RWPE2 (cell line): Measurements from ENCODE around the gene CLDN22.

Experiments used
- ATAC-seq: fragments of 200-7000 bp; cut with Tn5 transposase; 3 replicates; pipeline ENCODE4 v1.9.1; 2021; ENCODE audit warnings: low read depth
- DNase-seq: peaks from one replicate; pipeline ENCODE4 v3.0.0-alpha.2; 2020; ENCODE audit warnings: low spot score
- H3K27ac ChIP-seq: fragments of 450-650 bp; 2 replicates; pipeline ENCODE4 v1.5.1; 2017; ENCODE audit warnings: mild to moderate bottlenecking; ENCODE audit not compliant: poor library complexity, severe bottlenecking
- H3K27me3 ChIP-seq: fragments of 250-450 bp; sonication (Bioruptor Pico); 2 replicates; pipeline ENCODE4 v1.5.1; 2021; ENCODE audit warnings: mild to moderate bottlenecking, moderate library complexity; ENCODE audit not compliant: insufficient read depth, poor library complexity, severe bottlenecking
- H3K36me3 ChIP-seq: fragments of 250-450 bp; sonication (Bioruptor Pico); 2 replicates; pipeline ENCODE4 v1.5.1; 2020; ENCODE audit warnings: low read depth, mild to moderate bottlenecking, moderate library complexity
- H3K4me1 ChIP-seq: fragments of 250-450 bp; sonication (Bioruptor Pico); 2 replicates; pipeline ENCODE4 v1.5.1; 2021; ENCODE audit warnings: mild to moderate bottlenecking, moderate library complexity; ENCODE audit not compliant: insufficient read depth, poor library complexity, severe bottlenecking
- H3K4me3 ChIP-seq: fragments of 250-450 bp; sonication (Bioruptor Pico); 2 replicates; pipeline ENCODE4 v1.5.1; 2021; ENCODE audit warnings: mild to moderate bottlenecking, moderate library complexity; ENCODE audit not compliant: severe bottlenecking
- H3K9me3 ChIP-seq: fragments of 250-450 bp; sonication (Bioruptor Pico); 2 replicates; pipeline ENCODE4 v1.5.1; 2021; ENCODE audit warnings: mild to moderate bottlenecking, moderate library complexity; ENCODE audit not compliant: severe bottlenecking
- CTCF ChIP-seq: fragments of 450-650 bp; IDR thresholded peaks from one replicate; pipeline ENCODE4 v1.5.1; 2017; ENCODE audit warnings: mild to moderate bottlenecking, moderate library complexity; ENCODE audit not compliant: poor library complexity, severe bottlenecking

CLDN22 gene

GRCh38 chr4:183343730-183344129 lies 23.7 kb upstream of the CLDN22 start:
- H3K9me3 ChIP-seq: no peaks in the 10 kb centered on the region
- no peak overlapping the region for H3K27ac ChIP-seq
- H3K4me3 ChIP-seq: no peak overlapping the region
- ATAC-seq (no peak), DNase-seq (no peak)
- no peak for TF ChIP-seq CTCF
- peaks cover 4% of the 10 kb centered on the region for H3K4me1 ChIP-seq
- no peaks in the 10 kb centered on the region for H3K27me3 ChIP-seq
- H3K36me3 ChIP-seq: no peaks in the 10 kb centered on the region

- H3K27ac ChIP-seq: no peak overlapping the region
- H3K4me3 ChIP-seq: no peak overlapping the region
- no peaks in the 10 kb centered on the region for H3K9me3 ChIP-seq
- no peaks in the 10 kb centered on the region for H3K27me3 ChIP-seq
- no peak for DNase-seq
- no peaks in the 10 kb centered on the region for H3K36me3 ChIP-seq
- no peaks in the 10 kb centered on the region for H3K4me1 ChIP-seq
- no peak for ATAC-seq
- no peak for TF ChIP-seq CTCF
Measured at GRCh38 chr4:183342541-183343533, 22.8 kb upstream of the CLDN22 start.

GRCh38 chr4:183337833-183338232 lies 17.8 kb upstream of the CLDN22 start:
- Histone ChIP-seq H3K9me3 (no peaks in the 10 kb centered on the region), H3K27me3 (no peaks in the 10 kb centered on the region), H3K4me1 (peaks cover 22% of the 10 kb centered on the region), H3K27ac (no peak overlapping the region), H3K4me3 (no peak overlapping the region), H3K36me3 (no peaks in the 10 kb centered on the region)
- DNase-seq: no peak
- no peak for ATAC-seq
- no peak for TF ChIP-seq CTCF

- no peaks in the 10 kb centered on the region for H3K9me3 ChIP-seq
- H3K27ac ChIP-seq: no peak overlapping the region
- H3K36me3 ChIP-seq: no peaks in the 10 kb centered on the region
- H3K4me1 ChIP-seq: peaks cover 22% of the 10 kb centered on the region
- no peak for TF ChIP-seq CTCF
- H3K27me3 ChIP-seq: no peaks in the 10 kb centered on the region
- ATAC-seq (no peak), DNase-seq (no peak)
- no peak overlapping the region for H3K4me3 ChIP-seq
Measured at GRCh38 chr4:183337349-183337748, 17.3 kb upstream of the CLDN22 start.

- DNase-seq: no peak
- no peaks in the 10 kb centered on the region for H3K27me3 ChIP-seq
- ATAC-seq: peak; percentile 96
- H3K27ac ChIP-seq: peak overlapping the region; percentile 94
- H3K36me3 ChIP-seq: no peaks in the 10 kb centered on the region
- no peaks in the 10 kb centered on the region for H3K9me3 ChIP-seq
- no peak for TF ChIP-seq CTCF
- H3K4me3 ChIP-seq: no peak overlapping the region
- peaks cover 22% of the 10 kb centered on the region for H3K4me1 ChIP-seq
Measured at GRCh38 chr4:183335369-183335940, 15.4 kb upstream of the CLDN22 start.
